GM12878 (cell line): ENCODE data around the gene NOTCH3. TPM values are rescaled to one million over a fixed set of nuclear protein-coding genes. Genes with fewer than 3 reads are reported as not detected.

Source experiments
- ATAC-seq: fragments of 200-7000 bp; cut with Tn5 transposase; 3 replicates; pipeline ENCODE4 v1.9.1; 2020; ENCODE audit warnings: mild to moderate bottlenecking, moderate library complexity
- BruUV-seq: library from RNA; stranded (reverse); fragments of 400-500 nt; replicated peaks from 2 replicates; lab custom pipeline; 2021; lab: Mats Ljungman, UMichigan
- CTCF ChIA-PET: fragments of 300-600 bp; sonication (Branson Sonifier 250); formaldehyde crosslinking; extraction: SDS; loops from one replicate; lab custom pipeline; 2021; ENCODE audit warnings: inconsistent platforms; lab: Yijun Ruan, JAX
- POLR2A ChIA-PET: fragments of 350-600 bp; formaldehyde crosslinking; extraction: SDS; loops from one replicate; lab custom pipeline; 2021; ENCODE audit warnings: inconsistent platforms; lab: Charles Lee
- RAD21 ChIA-PET: fragments of 300-600 bp; sonication (Branson Sonifier 250); formaldehyde crosslinking; loops from one replicate; lab custom pipeline; 2023; ENCODE audit warnings: antibody characterized with exemption; ENCODE audit not compliant: unreplicated experiment; lab: Charles Lee
- SMC1A ChIA-PET: fragments of 300-600 bp; sonication (Branson Sonifier 250); formaldehyde crosslinking; loops from one replicate; lab custom pipeline; 2023; ENCODE audit not compliant: unreplicated experiment, uncharacterized antibody; lab: Charles Lee
- DNase-seq: peaks from one replicate; pipeline ENCODE4 v3.0.0-alpha.2; 2011; ENCODE audit warnings: low read depth, low spot score
- FAIRE-seq: peaks from 3 replicates; lab custom pipeline; 2011; peaks lifted over from hg19 to GRCh38; lab: Jason Lieb, UNC
- H2AFZ ChIP-seq: 2 replicates; pipeline ENCODE4 v1.6.0; 2011; ENCODE audit warnings: low read depth, low read length, control low read depth; ENCODE audit not compliant: control insufficient read depth
- H3K27ac ChIP-seq: 2 replicates; pipeline ENCODE4 v1.5.1; 2011; ENCODE audit warnings: control low read depth; ENCODE audit not compliant: control insufficient read depth, insufficient read depth
- H3K27me3 ChIP-seq, 2 experiments: replicated peaks in 1 of 2; 2 replicates each; pipeline versions ENCODE4 v1.6.0 to v1.6.1; 2011; ENCODE audit warnings: low read length in 1 of 2; ENCODE audit not compliant: control insufficient read depth in 2 of 2, insufficient read depth in 2 of 2
- H3K36me3 ChIP-seq, 2 experiments: 2 replicates each; pipeline ENCODE4 v1.5.1; 2011; ENCODE audit warnings: low read length in 1 of 2; ENCODE audit not compliant: control insufficient read depth in 2 of 2, insufficient read depth in 2 of 2
- H3K4me1 ChIP-seq: 2 replicates; pipeline ENCODE4 v1.6.1; 2011; ENCODE audit warnings: mild to moderate bottlenecking, low read length, moderate library complexity, mixed read lengths; ENCODE audit not compliant: control insufficient read depth, insufficient read depth
- H3K4me2 ChIP-seq: 2 replicates; pipeline ENCODE4 v1.6.0; 2011; ENCODE audit warnings: control low read depth; ENCODE audit not compliant: control insufficient read depth, insufficient read depth
- H3K4me3 ChIP-seq: fragments of 200-600 bp; sonication (generic); 2 replicates; pipeline ENCODE4 v1.5.1; 2016
- H3K79me2 ChIP-seq: 2 replicates; pipeline ENCODE4 v1.6.0; 2011; ENCODE audit warnings: low read length; ENCODE audit not compliant: control insufficient read depth, insufficient read depth
- H3K9ac ChIP-seq: 2 replicates; pipeline ENCODE4 v1.8.0; 2011; ENCODE audit warnings: low read length, control low read depth, mixed read lengths; ENCODE audit not compliant: control insufficient read depth, insufficient read depth
- H3K9me3 ChIP-seq: replicated peaks from 3 replicates; pipeline ENCODE4 v1.5.1; 2011; ENCODE audit warnings: mild to moderate bottlenecking, low read length; ENCODE audit not compliant: control insufficient read depth, insufficient read depth
- H4K20me1 ChIP-seq: 2 replicates; pipeline ENCODE4 v1.6.0; 2011; ENCODE audit not compliant: control insufficient read depth, insufficient read depth
- ASH2L ChIP-seq: fragments of 300-600, 200-600 bp; sonication (generic); IDR thresholded peaks from 2 replicates; pipeline ENCODE4 v1.6.1; 2017; ENCODE audit warnings: low read depth, mild to moderate bottlenecking, borderline replicate concordance
- IRF5 ChIP-seq: fragments of 450-650 bp; IDR thresholded peaks from 2 replicates; pipeline ENCODE4 v1.6.1; 2017; ENCODE audit warnings: borderline replicate concordance
- KAT2A ChIP-seq: conservative IDR thresholded peaks from 2 replicates; pipeline ENCODE4 v1.6.1; 2011; ENCODE audit warnings: low read depth, low read length; ENCODE audit not compliant: control insufficient read depth
- KLF5 ChIP-seq: fragments of 450-650 bp; IDR thresholded peaks from 2 replicates; pipeline ENCODE4 v1.6.1; 2014; ENCODE audit warnings: mild to moderate bottlenecking; ENCODE audit not compliant: partially characterized antibody
- MXI1 ChIP-seq: fragments of 150-350 bp; IDR thresholded peaks from 2 replicates; pipeline ENCODE4 v1.6.1; 2011; ENCODE audit warnings: low read depth, mild to moderate bottlenecking, inconsistent platforms, low read length, improper control_type of control experiment
- NR2C2 ChIP-seq: IDR thresholded peaks from 2 replicates; pipeline ENCODE4 v1.6.1; 2011; ENCODE audit warnings: borderline replicate concordance, low read depth; ENCODE audit not compliant: control insufficient read depth, insufficient read length
- RB1 ChIP-seq: fragments of 450-650 bp; formaldehyde crosslinking; IDR thresholded peaks from 2 replicates; pipeline ENCODE4 v1.6.1; 2017; ENCODE audit warnings: mild to moderate bottlenecking, borderline replicate concordance
- SMARCA5 ChIP-seq: fragments of 450-650 bp; IDR thresholded peaks from 2 replicates; pipeline ENCODE4 v1.6.1; 2017; ENCODE audit warnings: mild to moderate bottlenecking
- SPI1 ChIP-seq: IDR thresholded peaks from 2 replicates; pipeline ENCODE4 v1.6.1; 2011; ENCODE audit warnings: low read depth, mild to moderate bottlenecking, low read length, moderate library complexity, borderline replicate concordance; ENCODE audit not compliant: insufficient read depth
- ZNF24 ChIP-seq: fragments of 450-650 bp; IDR thresholded peaks from 2 replicates; pipeline ENCODE4 v1.6.1; 2017; ENCODE audit warnings: antibody characterized with exemption, mild to moderate bottlenecking
- WGBS: methylation state at CpG from one replicate; pipeline ENCODE4 v1.1.6; 2016; ENCODE audit warnings: low lambda C conversion rate; ENCODE audit not compliant: insufficient replicate concordance, insufficient coverage; ENCODE audit errors: missing lambda C conversion rate; 5-methylcytosine and 5-hydroxymethylcytosine counted together
- in situ Hi-C: fragments of 300-500 bp; cut with MboI; formaldehyde crosslinking; loops from 9 replicates; pipeline ENCODE4 v1.14.3; 2018; ENCODE audit warnings: mixed read lengths
- intact Hi-C: fragments of 100-400 bp; cut with micrococcal nuclease; formaldehyde crosslinking; loops from one replicate; pipeline ENCODE4 v1.14.2; 2022; ENCODE audit not compliant: unreplicated experiment
- polyA plus RNA-seq, 11 experiments: library from polyadenylated mRNA; depleted of rRNA in 4 of 11; unstranded in 6 of 11; stranded (reverse) in 5 of 11; fragments of >200 nt; fragmentation: Nextera tagmentation in 4 of 11; fragmentation: Illumina TruSeq in 1 of 11; extraction: Ambion mirVana in 4 of 11; extraction: Trizol in 1 of 11; gene quantifications; 1 replicate in 1 of 11; 2 replicates in 10 of 11; pipeline versions ENCODE4 v1.2.1 to v1.2.3, GENCODE V29; 2011 to 2016; ENCODE audit warnings: inconsistent platforms in 2 of 11, missing spikeins in 2 of 11, low read depth in 1 of 11
- total RNA-seq, 4 experiments: library from RNA; depleted of rRNA in 3 of 4; stranded (reverse); fragments of >200 nt in 3 of 4; fragmentation: Illumina TruSeq in 1 of 4; extraction: Trizol in 1 of 4; gene quantifications; 2 replicates each; pipeline versions ENCODE4 v1.2.1 to v1.2.3, GENCODE V29; 2013 to 2021
- TF ChIP-seq, protein P1 (sequence below): fragments of 450-650 bp; IDR thresholded peaks from 2 replicates; pipeline ENCODE4 v1.6.1; 2017; ENCODE audit warnings: antibody characterized with exemption, mild to moderate bottlenecking, moderate library complexity

NOTCH3 gene
- total and polyA plus RNA-seq, 10 of the 15 experiments (the other 5 are each of a cell fraction or from before 2014, with no cell fraction given), result 0.01 to 0.42 (median 0.10) TPM; not detected in 5

GRCh38 chr19:15198951-15199660 lies 1.7 kb downstream of the NOTCH3 start:
- FAIRE-seq, result no peak
- in situ Hi-C loops, result no loop called here
- CTCF ChIA-PET, result interaction anchor here (0.6 to 0.8 kb wide), 2 partner anchors 220 to 362 kb away, joined by 3 read pairs; no protein-coding TSS in a partner anchor

GRCh38 chr19:15197942-15198341 lies 2.9 kb downstream of the NOTCH3 start:
- CTCF ChIA-PET, result interaction anchor here (0.8 kb wide), 1 partner anchor 222 kb away, joined by 3 read pairs; no protein-coding TSS in a partner anchor
- H2AFZ ChIP-seq, result no peak overlapping the region
- no peak overlapping the region for H3K4me3 ChIP-seq
- no peaks in the 10 kb centered on the region for H3K9me3 ChIP-seq
- no peak overlapping the region for H3K27ac ChIP-seq
- H4K20me1 ChIP-seq, result no peaks in the 10 kb centered on the region
- no peaks in the 10 kb centered on the region for H3K79me2 ChIP-seq
- H3K27me3 ChIP-seq, result peaks cover 0 to 2% of the 10 kb centered on the region in 2 experiments; a peak in 2 of 4 replicates
- H3K4me2 ChIP-seq, result no peak overlapping the region
- intact Hi-C loops, result no loop called here
- SMC1A ChIA-PET, result no interaction called here
- DNase-seq, result no peak
- no peak overlapping the region for H3K9ac ChIP-seq
- POLR2A ChIA-PET, result no interaction called here
- ATAC-seq, result no peak
- no TSS peak for BruUV-seq
- no peaks in the 10 kb centered on the region for H3K4me1 ChIP-seq
- no peaks in the 10 kb centered on the region for H3K36me3 ChIP-seq
- 28% methylated on average over 8 of the region's 8 CpGs for WGBS
- RAD21 ChIA-PET, result no interaction called here
- no peak for FAIRE-seq
- in situ Hi-C loops, result no loop called here
- TF ChIP-seq, protein P1, sequence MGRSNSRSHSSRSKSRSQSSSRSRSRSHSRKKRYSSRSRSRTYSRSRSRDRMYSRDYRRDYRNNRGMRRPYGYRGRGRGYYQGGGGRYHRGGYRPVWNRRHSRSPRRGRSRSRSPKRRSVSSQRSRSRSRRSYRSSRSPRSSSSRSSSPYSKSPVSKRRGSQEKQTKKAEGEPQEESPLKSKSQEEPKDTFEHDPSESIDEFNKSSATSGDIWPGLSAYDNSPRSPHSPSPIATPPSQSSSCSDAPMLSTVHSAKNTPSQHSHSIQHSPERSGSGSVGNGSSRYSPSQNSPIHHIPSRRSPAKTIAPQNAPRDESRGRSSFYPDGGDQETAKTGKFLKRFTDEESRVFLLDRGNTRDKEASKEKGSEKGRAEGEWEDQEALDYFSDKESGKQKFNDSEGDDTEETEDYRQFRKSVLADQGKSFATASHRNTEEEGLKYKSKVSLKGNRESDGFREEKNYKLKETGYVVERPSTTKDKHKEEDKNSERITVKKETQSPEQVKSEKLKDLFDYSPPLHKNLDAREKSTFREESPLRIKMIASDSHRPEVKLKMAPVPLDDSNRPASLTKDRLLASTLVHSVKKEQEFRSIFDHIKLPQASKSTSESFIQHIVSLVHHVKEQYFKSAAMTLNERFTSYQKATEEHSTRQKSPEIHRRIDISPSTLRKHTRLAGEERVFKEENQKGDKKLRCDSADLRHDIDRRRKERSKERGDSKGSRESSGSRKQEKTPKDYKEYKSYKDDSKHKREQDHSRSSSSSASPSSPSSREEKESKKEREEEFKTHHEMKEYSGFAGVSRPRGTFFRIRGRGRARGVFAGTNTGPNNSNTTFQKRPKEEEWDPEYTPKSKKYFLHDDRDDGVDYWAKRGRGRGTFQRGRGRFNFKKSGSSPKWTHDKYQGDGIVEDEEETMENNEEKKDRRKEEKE, result no peak
- no peak for TF ChIP-seq KLF5
- no peak for TF ChIP-seq SMARCA5
- TF ChIP-seq RB1, result no peak
- no peak for TF ChIP-seq KAT2A
- no peak for TF ChIP-seq MXI1
- no peak for TF ChIP-seq IRF5
- no peak for TF ChIP-seq SPI1
- no peak for TF ChIP-seq ASH2L

More at GRCh38 chr19:15198951-15199660, 1.7 kb downstream of the NOTCH3 start:
- RAD21 ChIA-PET, result no interaction called here
- Histone ChIP-seq H3K27ac (no peak overlapping the region), H4K20me1 (no peaks in the 10 kb centered on the region), H3K9ac (no peak overlapping the region), H3K27me3 (peaks cover 0 to 2% of the 10 kb centered on the region in 2 experiments; a peak in 2 of 4 replicates), H2AFZ (no peak overlapping the region), H3K79me2 (no peaks in the 10 kb centered on the region), H3K4me1 (no peaks in the 10 kb centered on the region), H3K4me2 (no peak overlapping the region), H3K4me3 (no peak overlapping the region), H3K9me3 (no peaks in the 10 kb centered on the region), H3K36me3 (no peaks in the 10 kb centered on the region)
- 54% methylated on average over 15 of the region's 15 CpGs for WGBS
- no TSS peak for BruUV-seq
- TF ChIP-seq ZNF24, result no peak
- peak; percentile 45 for TF ChIP-seq NR2C2
- no peak for ATAC-seq
- POLR2A ChIA-PET, result no interaction called here
- DNase-seq, result no peak
- SMC1A ChIA-PET, result no interaction called here
- intact Hi-C loops, result no loop called here
